GM18867 (cell line): ENCODE data around the gene TK1.
"Not testable (repeated sequence)": the region's sequence is repeated elsewhere in the genome, so short reads cannot be mapped to it uniquely, and the experiment has no call there.

Experiments
- ATAC-seq: cut with Tn5 transposase; IDR thresholded peaks from one replicate; pipeline ENCODE4 v1.9.1; 2021; ENCODE audit warnings: mild to moderate bottlenecking, moderate library complexity; ENCODE audit not compliant: unreplicated experiment

The TK1 gene, protein sequence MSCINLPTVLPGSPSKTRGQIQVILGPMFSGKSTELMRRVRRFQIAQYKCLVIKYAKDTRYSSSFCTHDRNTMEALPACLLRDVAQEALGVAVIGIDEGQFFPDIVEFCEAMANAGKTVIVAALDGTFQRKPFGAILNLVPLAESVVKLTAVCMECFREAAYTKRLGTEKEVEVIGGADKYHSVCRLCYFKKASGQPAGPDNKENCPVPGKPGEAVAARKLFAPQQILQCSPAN

DNA sequence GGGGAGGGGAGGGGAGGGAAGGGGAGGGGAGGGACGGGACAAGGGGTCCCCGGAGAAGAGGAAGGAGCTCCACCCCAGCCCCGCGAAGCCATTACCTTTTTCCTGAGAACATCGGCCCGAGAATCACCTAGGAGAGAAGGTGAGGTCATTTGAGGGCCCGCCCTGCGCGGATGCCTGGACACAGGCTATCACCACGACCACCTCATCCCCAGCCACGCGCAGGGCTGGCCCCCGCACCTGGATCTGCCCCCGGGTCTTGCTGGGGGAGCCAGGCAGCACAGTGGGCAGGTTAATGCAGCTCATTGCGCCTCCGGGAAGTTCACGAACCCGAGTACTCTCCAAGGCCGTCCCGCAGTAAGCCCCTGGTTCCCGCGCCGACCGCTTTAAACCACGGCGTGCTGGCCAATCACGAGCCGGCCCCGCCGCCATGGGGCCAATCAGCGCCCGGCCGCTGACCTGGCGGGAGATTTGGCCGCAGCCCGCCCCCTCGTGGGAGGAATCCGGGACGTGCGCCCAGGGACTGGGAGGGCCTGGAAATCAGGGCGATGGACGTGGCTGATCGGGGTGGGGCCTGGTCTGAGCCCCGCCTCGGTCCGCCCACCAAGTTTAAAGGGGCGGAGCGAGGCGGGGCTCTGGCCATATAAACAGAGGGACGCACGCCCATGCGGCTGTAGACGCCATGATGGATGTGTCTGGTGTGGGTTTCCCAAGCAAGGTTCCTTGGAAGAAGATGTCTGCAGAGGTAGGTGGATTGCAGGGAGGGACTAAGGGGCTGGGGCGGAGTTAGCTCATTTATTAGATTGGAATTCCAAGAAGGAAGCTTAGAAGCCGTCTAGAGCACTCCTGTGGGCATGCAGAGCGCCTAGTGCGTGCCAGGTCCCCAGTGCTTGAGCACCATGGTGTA, at the start of gene TK1, which contains the start of gene AFMID:
TSS of gene TK1 (minus strand) at position 361 of the 904 bp plus-strand sequence. CDS start at position 303, 58 bp downstream.
TSS of gene AFMID (plus strand) at position 671 of the 904 bp plus-strand sequence. CDS start at position 680, 9 bp downstream.
- peak; percentile 82 for ATAC-seq

DNA sequence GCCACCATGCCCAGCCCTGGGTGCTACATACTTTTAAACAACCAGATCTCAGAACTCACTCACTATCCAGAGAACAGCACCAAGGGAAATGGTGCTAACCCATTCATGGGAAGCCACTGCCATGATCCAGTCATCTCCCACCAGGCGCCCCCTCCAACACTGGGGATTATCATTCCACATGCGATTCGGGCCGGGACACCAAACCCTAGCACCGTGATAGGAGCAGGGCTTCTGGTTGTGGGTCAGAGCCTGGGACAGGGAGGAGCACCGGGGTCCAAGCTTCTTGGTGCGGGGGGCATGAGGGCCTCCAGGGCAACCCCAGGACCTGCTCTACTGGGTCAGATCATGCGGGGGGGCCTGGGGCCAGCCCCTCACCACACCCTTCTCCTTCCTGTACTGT, 49.0 kb upstream of the TK1 start:
- no peak for ATAC-seq

DNA sequence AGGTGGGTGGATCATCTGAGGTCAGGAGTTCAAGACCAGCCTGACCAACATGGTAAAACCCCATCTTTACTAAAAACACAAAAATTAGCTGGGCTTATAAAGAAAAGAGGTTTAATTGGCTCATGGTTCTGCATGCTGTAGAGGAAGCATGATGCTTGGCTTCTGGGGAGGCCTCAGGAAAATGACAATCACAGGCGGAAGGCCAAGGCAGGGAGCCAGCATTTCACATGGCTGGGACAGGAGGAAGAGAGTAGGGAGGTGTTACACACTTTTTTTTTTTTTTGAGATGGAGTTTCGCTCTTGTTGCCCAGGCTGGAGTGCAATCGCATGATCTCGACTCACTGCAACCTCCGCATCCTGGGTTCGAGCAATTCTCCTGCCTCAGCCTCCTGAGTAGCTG, 48.2 kb upstream of the TK1 start:
- not testable (repeated sequence) for ATAC-seq

DNA sequence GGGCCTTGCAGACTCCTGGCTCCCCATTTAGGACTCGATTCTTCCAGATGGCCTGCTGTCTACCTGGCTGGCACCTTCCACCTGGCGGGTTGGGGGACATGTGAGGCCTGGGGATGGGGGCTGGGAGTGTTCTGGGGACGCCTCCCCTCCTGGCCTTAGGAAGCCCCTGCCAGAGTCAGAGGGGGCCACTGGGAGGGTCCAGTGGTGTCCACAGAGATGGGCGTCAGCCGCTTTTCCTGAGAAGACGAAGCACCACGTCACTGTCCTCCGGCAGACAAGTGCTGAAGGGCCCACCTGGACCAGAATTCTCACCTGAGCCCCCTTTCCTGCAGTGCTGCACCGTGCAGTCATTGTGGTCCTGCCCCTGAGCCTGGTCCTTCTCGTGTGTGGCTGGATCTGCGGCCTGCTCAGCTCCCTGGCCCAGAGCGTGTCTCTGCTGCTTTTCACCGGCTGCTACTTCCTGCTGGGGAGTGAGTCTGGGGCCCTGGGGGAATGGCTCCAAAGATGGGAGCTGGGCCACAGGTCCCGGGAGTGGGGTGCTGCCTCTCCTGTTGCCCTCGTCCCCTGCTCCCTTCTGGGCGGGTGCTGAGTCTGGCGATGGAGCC, 47.5 kb upstream of the TK1 start:
- ATAC-seq = no peak

DNA sequence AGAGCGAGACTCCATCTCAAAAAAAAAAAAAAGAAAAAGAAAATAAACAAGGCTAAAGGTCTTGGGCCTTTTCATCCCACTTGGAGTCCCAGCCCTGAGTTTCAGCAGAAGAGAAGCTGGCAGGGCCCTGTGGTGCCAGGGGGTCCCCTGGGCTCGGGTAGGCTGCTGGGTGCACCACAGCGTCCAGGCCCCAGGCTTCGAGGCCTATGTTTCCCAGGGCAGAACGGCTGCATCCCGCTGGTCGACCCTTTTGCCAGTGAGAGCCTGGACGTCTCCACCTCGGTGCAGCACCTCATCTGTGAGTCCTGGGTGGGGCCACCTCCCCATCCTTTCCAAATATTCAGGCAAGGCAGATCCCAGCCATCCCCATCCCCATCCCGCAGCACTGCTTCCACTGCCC, 46.8 kb upstream of the TK1 start:
- ATAC-seq = no peak

DNA sequence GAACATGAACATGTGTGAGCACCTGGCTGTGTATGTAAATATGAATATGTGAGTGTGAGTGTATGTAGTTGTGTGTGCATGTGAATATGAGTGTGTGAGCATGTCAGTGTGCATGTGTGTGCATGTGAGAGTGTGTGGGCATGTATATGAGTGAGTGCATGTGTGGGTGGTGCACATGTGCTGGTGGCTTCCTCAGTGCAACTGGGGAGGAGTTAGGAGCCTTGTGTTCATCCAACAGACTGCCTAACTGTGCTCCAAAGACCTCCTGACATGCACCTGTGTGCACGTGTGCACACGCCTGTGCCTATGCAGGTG, 46.0 kb upstream of the TK1 start:
- no peak for ATAC-seq

DNA sequence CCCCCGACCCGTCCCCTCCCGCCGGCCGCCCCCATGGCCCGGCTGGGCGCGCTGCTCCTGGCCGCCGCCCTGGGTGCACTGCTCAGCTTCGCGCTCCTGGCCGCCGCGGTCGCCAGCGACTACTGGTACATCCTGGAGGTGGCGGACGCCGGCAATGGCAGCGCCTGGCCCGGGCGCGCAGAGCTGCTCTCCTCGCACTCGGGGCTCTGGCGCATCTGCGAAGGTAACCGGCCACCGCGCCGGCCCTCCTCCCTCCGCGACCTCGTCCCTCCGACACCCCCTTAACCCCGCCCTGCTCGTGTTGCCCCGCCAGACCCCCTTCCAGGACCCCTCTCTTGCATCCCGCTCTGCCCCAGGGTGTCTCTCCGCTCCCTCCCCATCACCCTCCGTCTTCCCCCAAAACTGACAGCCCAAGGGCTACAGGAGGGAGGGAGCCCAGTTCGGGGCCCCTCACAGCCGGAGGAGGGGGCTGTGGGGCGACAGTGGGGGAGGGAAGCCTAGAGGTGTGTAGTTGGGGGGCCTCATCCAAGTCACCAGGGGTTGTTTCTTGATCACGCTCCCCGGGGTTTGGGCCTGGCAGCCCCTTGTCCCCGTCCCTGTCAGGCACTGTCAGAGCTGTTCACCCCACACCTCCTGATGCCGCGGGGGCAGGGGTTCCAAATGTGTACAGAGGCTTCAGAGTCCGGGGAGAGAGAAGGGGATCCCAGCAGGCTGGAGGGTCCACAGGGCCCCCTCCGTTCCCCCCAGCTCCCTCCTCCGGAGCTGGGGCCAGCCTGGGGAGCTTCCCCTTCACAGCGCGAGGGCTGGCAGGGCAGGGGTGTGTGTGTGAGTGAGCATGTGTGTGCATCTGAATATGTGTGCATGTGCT, 45.4 kb upstream of the TK1 start:
- ATAC-seq = no peak

DNA sequence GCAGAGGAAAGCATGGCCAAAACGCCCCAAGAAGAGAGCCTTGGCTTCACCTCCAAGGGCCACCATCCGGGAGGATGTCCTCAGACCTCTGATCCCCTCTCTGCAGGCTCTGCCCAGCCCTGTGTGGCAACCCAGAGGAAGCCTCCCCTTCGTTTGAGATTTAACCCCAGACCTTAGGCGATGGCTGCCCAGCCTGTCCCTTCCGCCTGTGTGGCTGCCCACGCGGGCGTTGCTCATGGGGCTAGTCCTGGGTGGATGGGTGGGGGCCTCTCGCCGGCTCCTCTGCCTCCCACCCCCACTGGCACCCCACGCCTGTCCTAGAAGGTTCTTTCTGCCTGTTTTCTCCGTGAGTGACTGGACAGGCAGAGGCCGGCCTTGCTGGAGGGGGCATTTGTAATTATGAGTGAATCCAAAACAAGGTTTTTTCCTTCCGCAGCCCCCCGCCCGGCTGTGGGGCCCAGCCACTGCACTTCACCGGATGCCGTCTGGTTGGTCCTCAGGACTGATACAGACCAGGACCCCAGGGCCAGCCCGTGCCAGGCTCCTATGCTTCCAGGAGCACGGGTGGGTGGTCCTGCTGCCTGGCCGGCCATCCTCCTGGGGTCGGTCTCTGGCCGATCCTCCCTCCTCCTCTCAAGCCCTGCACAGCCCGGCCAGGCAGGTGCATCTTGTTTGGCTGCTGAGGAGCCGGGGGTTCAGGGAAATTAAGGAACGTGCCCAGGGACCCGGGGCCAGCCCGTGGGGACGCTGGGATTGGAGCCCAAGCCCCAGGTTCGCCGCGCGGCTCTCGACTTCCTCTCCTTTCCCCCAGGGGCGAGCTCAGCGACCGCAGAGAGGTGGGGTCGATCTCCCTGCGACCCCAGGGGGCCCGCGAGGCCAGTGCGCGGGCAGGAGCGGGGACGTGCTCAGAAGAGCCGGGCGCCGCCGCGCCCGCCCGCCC, 44.4 kb upstream of the TK1 start, which contains the start of gene TMEM235:
TSS of gene TMEM235 (plus strand) at position 636 of the 940 bp plus-strand sequence. CDS start 393 bp downstream, outside the sequence.
- no peak for ATAC-seq

DNA sequence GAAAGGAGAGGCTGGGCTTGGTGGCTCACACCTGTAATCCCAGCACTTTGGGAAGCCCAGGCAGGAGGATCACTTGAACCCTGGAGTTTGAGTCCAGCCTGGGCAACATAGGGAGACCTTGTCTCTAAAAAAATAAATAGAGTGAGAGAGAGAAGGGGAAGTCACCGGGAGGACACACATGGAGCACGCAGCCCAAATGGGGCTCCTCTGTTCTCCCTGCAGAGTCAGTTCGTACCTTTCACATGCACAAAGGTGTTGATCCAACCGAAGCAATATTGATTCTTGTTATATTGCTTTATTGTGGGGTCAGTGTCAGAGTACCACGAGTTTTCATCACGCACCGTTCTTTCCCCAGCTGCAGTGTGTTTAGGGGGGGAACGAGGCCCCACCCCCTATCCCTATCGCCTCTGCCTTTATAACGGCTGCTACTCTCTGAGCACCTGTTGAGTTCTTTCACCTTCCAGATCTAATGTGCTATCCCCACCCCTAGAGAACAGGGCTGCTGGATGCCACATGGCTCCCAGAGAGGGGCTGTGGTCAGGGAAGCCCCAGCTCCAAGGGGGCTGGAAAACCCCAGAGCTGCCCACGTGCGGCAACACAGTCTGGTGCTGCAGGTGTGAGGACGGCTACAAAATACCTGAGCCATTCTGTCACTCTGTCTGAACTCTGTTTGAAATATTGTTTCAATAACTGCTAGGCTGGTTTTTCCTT, 43.6 kb upstream of the TK1 start:
- ATAC-seq = no peak

DNA sequence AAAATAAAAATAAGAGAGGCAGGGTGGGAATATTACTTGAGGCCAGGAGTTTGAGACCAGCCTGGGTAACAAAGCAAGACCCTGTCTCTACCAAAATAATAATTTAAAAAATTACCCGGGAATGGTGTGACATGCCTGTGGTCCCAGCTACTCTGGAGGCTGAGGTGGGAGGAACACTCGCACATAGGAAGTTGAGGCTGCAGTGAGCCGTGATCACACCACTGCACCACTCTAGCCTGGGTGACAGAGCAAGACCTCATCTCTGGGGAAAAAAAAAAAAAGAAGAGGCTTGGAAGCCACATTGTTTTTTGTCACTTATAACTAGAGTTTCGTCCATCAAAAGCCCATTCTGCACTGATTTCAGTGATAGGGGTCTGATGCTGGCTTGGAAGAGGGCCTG, 41.3 kb upstream of the TK1 start:
- ATAC-seq = no peak

DNA sequence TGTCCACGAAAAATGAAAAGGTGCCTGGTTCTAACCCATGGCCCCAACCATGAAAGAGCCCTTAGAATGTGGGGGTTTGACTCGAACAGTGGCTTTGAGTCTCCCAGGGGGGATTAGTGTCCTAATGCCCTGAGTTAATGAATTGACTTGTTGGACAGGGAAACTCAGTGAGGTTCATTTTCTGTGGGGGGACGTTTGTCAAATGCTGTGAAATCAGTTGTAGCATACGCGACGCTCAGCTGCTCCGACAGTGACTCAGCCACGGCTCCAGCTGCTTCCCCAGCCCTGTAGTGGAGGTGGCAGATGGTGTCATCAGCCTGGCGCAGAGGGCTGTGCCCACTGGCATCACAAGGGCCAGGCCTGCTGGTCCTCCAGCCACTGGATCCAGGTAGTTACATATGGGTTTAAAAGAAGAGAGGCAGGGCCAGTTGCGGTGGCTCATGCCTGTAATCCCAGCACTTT, 40.6 kb upstream of the TK1 start:
- ATAC-seq = no peak

DNA sequence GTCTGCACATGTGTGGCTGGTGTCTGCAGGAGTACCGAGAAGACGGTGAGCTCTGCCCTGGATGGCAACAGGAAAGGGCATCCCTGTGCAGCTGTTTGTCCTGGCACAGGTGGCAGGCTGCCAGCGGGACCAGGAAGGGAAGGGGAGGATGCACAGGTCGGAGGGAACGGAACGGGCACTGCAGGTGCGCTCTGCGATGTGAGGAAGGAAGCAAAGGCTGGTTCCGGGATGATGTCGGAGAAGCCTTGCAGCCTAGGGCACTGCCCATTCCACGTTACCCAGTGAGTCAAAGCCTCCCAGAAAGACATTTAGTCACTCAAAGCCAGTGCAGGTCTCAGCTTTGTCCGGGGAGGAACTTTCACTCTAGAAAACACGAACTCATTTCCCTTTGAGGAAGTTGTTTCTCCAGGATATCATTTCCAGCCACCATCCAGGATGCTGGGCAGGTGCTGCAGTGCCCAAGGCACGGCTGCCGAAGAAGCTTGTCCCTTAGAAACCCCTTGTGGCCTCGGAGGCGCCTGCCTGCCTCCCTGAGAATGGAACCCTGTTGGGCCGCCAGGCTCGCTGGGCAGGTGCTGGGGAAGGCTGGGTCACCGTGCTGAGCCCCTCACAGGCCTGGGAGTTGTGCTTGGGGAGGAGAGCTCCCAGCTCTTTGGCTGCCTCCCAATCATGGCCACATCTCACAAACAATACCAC, 40.1 kb upstream of the TK1 start:
- no peak for ATAC-seq

DNA sequence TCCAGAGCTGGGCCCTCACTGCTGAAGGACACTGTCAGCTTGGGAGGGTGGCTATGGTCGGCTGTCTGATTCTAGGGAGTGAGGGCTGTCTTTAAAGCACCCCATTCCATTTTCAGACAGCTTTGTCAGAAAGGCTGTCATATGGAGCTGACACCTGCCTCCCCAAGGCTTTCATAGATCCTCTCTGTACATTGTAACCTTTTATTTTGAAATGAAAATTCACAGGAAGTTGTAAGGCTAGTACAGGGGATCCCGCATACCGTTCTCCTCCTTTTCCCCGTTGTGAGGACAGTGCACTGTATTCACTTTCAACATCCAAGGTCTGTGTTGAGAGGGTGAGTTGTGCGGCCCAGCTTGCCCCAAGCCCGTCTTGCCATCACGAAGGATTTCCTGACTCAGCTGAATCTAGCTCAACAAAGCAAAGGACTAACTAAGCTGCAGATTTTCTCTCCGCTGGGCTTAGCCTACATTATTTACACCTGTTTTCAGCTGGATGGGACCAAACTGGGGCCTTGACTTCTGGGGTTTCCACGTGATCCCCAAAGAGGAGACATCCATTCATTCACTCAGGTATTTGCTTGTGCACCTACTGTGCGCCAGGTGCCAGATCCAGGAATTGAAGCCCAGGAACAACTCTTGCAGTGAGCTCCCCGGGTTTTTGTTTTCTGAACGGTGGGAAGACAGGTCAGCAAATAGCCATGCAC, 39.4 kb upstream of the TK1 start:
- ATAC-seq = no peak

DNA sequence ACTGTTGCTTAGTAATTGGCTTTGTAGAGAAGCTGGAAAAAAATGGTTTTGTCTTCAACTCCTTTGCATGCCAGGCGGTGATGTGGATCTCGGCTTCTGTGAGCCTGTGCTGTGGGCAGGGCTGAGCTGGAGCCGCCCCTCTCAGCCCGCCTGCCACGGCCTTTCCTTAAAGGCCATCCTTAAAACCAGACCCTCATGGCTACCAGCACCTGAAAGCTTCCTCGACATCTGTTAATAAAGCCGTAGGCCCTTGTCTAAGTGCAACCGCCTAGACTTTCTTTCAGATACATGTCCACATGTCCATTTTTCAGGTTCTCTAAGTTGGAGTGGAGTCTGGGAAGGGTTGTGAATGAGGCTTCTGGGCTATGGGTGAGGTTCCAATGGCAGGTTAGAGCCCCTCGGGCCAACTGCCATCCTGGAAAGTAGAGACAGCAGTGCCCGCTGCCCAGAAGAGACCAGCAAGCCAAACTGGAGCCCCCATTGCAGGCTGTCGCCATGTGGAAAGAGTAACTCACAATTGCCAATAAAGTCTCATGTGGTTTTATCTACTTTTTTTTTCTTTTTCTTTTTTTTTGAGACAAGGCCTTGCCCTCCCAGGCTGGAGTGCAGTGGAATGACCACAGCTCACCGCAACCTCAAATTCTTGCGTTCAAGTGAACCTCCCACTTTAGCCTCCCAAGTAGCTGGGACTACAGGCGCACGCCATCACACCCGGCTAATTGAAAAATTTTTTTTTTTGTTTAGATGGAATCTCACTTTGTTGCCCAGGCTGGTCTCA, 38.4 kb upstream of the TK1 start:
- no peak for ATAC-seq

DNA sequence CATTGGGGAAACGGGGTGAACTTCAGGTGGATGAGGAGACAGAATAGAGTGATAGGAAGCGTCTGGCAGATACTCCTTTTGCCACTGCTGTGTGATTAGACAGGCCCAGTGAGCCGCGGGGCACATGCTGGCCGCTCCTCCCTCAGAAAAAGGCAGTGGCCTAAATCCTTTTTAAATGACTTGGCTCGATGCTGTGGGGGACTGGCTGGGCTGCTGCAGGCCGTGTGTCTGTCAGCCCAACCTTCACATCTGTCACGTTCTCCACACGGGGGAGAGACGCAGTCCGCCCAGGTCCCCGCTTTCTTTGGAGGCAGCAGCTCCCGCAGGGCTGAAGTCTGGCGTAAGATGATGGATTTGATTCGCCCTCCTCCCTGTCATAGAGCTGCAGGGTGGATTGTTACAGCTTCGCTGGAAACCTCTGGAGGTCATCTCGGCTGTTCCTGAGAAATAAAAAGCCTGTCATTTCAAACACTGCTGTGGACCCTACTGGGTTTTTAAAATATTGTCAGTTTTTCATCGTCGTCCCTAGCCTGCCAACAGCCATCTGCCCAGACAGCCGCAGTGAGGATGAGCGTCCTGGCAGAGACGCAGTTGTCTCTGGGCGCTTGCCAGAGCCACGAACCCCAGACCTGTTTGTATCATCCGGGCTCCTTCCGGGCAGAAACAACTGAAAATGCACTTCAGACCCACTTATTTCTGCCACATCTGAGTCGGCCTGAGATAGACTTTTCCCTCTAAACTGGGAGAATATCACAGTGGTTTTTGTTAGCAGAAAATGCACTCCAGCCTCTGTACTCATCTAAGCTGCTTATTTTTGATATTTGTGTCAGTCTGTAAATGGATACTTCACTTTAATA, 37.6 kb upstream of the TK1 start:
- ATAC-seq = no peak

DNA sequence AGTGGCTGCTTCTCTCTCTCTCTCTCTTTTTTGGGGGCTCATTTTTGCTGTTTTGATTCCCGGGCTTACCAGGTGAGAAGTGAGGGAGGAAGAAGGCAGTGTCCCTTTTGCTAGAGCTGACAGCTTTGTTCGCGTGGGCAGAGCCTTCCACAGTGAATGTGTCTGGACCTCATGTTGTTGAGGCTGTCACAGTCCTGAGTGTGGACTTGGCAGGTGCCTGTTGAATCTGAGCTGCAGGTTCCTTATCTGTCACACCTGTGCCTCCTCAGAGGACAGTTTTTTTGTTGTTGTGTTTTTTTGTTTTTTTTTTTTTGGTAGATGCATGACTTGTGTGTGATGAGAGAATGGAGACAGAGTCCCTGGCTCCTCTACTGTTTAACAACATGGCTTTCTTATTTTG, 36.9 kb upstream of the TK1 start:
- no peak for ATAC-seq
